ENCODE results near the gene IL19.

- no peak for TF ChIP-seq CTCF (conservative IDR thresholded peaks at IDR 0.05)
- no peak for TF ChIP-seq EZH2 (IDR thresholded peaks at IDR 0.05; ENCODE audit: low read depth)
Observed at GRCh38 chr1:206770531-206771337, at the start of gene IL19.
